NAMALWA (cell line): ENCODE data around the gene FCRL3.

Experiments used
- DNase-seq: peaks from one replicate; pipeline ENCODE4 v3.0.0-alpha.2; 2015; ENCODE audit warnings: low spot score

FCRL3 gene, protein sequence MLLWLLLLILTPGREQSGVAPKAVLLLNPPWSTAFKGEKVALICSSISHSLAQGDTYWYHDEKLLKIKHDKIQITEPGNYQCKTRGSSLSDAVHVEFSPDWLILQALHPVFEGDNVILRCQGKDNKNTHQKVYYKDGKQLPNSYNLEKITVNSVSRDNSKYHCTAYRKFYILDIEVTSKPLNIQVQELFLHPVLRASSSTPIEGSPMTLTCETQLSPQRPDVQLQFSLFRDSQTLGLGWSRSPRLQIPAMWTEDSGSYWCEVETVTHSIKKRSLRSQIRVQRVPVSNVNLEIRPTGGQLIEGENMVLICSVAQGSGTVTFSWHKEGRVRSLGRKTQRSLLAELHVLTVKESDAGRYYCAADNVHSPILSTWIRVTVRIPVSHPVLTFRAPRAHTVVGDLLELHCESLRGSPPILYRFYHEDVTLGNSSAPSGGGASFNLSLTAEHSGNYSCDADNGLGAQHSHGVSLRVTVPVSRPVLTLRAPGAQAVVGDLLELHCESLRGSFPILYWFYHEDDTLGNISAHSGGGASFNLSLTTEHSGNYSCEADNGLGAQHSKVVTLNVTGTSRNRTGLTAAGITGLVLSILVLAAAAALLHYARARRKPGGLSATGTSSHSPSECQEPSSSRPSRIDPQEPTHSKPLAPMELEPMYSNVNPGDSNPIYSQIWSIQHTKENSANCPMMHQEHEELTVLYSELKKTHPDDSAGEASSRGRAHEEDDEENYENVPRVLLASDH

DNA sequence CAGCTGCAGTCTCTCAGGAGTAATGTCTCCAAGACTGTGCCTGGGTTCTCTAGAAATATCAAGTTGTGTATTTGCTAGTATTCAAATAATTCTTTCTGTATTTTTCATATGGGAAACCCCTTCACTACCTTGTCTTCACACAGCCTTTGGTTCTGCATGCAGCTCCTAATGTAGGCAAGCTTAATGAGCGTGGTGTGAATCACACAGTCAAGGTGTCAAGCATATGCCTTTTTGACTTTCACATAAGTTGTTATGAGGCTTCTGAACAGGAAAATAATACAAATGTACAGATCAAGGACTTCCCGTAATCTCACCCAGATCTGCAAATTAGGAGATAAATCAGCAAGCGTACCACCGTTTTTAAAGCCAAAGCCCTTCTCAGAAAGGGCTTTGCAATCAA is at the start of gene FCRL3:
Gene FCRL3, minus strand, starts transcription at position 38 of the 400 bp plus-strand sequence. CDS start 280 bp downstream, outside the sequence.
- DNase-seq: peak; percentile 49

DNA sequence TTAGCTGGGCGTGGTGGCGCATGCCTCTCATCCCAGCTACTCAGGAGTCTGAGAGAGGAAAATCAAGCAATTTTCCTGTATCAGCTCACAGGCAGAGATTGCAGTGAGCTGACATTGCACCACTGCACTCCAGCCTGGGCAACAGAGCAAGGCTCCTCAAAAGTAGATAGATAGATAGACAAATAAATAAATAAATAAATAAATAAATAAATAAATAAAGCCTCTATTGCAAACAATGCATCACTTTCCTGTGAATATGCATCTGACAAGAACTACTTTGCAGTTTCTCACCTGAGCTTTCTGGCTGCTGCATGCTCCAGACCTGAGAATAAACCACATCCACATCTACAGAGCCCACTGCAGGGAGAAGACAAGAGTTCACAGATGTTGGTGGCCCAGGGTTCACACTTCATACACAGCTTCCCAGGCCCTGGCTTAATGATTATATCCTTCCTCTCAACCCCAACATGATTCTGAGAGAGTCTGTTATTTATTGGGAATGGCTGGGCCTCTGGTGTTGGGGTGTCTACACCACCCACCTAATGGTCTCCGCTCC is 47.8 kb upstream of the FCRL3 start:
- no peak for DNase-seq

DNA sequence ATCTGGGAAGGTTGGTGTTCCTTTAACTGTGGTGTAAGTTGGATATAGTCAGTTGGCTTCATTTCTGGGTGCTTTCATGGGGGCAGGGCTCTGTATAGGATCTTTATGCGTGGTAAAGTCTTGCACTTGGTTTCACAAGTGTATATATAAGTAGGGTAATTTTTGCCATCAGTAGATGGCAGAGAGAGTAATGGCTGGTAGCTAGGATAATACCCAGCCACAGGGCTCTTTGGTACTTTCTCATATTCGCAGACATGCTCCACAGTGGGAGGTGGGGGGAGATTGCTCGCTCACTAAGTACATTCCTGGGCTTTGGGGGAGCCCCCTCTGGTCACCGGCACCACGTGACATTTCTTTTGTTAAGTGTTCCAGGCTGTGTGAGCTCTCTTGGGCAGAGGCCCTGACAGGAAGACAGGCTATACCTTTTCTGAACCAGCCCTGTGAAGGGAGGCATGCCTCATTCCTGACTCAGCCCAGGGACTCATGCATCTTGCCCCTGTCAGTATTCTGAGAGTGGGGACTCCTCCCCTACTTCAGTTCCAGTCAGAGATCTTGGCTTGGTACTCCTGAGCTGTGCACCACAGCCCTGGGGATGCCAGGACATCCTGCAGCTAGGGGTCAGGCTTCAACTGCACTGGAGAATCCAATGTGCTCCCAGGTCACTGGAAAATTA is 38.8 kb upstream of the FCRL3 start:
- DNase-seq: no peak

DNA sequence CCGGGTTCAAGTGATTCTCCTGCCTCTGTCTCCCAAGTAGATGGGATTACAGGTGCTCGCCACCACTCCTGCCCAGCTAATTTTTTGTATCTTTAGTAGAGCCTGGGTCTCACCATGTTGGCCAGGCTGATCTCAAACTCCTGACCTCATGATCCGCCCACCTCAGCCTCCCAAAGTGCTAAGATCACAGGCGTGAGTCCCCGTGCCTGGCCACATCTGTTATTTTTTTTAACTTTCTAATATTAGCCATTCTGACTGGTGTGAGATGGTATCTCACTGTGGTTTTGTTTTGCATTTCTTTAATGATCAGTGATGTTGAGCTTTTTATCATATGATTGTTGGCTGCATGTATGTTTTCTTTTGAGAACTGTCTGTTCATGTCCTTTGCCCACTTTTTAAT is 35.4 kb upstream of the FCRL3 start:
- DNase-seq: peak; percentile 29

DNA sequence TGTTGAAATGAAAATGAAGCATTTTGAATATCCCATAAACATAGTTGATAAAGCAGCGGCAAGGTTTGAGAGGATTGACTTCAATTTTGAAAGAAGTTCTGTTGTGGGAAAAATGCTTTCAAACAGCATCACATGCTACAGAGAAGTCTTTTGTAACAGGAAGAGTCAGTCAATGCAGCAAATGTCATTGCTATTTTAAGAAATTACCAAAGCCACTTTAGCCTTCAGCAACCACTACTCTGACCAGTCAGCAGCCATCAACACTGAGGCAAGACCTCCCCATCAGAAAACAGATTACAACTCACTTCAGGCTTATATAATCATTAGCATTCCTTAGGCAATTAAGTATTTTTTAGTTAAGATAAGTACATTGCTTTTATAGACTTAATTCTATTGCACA is 33.8 kb upstream of the FCRL3 start:
- DNase-seq: peak; percentile 55

DNA sequence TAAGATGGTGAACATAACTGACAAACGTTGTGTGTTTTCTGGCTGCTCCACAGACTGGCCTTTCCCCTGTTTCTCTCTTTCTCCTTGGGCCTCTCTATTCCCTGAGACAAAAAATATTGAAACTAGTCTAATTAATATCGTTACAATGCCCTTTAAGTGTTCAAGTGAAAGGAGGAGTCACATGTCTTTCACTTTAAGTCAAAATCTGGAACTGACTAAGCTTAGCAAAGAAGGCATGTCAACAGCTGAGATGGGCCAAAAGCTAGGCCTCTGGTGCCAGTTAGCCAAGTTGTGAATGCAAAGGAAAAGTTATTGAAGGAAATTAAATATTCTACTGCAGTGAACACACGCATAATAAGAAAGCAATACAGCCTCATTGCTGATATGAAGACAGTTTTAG is 32.2 kb upstream of the FCRL3 start:
- no peak for DNase-seq

DNA sequence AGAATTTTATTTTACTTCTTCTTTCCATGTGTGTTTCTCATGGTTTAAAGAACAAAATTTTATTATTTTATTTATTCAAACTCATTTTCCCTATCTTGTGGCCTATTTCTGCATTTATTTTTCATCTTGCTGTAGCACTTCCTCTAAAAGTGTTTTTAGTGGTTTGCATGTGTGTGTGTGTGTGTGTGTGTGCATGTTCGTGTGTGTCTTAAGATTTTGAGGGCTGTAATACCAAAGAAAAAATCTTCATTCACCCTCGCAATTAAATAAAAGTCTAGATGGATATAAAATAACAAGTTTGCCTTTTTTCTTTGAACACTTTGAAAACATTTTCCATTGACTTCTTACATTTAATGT is 24.6 kb upstream of the FCRL3 start:
- peak; percentile 77 for DNase-seq

DNA sequence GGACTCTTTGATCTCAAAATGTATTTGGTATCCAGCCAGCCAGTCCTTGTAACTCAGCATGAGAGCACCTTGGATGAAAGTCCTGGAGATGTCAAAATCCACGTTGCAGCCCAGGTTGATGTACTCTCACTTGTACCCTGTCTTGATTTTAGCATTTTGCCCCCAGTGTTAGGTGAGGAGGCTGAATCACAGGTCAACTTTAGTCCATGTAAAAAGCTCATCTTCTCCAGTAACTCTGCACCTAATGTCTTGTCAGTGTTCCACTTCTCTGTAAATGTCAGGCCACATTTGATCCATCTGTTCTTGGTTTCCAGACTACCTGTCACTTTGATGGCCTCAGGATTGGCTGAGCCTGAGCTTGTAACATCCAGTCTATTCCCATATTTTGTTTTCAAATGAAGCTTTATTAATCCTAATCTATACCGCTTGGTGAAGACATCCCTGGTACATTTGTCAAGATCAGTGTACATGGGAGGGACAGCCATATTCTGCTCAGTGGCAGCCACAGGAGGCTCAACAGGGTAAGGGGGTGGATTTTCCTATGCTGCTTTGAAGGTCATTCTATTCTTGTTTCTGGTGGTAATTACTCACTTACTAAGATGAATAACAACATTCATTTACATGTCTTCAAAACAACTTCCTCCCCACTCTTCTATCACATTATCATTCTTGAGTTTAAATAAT is 24.1 kb upstream of the FCRL3 start:
- DNase-seq: peak; percentile 25

DNA sequence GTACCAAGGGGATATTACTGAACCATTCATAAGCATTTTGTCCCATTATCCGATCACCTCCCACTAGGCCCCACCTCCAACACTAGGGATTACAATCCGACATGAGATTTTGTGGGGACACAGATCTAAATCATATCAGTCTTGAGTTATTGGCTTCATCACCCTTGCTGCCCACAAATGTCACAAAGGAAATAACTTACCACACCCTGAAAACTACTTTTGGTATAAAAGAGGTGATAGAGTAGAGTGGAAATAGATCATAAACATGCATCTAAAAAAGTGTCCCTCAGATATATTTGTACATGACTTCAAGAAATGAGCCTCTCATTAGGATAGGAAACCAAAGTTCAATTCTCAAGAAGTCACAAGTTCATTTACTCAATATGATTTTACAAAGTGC is 22.6 kb upstream of the FCRL3 start:
- no peak for DNase-seq

DNA sequence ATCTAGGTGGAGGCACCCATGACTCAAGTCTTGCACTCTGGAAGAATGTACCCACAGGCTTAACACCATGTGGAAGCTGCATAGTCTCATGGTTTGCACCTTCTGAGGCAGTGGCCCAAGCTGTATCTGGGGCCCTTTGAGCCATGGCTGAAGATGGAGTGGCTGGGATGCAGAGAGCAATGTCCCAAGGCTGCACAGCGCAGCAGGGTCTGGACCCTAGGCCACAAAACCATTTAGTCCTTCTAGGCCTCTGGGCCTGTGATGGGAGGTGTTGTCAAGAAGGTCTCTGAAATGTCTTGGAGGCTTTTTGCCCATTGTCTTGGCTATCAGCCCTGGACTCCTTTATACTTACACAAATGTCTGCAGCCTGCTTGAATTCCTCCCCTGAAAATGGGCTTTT is 21.4 kb upstream of the FCRL3 start:
- no peak for DNase-seq

DNA sequence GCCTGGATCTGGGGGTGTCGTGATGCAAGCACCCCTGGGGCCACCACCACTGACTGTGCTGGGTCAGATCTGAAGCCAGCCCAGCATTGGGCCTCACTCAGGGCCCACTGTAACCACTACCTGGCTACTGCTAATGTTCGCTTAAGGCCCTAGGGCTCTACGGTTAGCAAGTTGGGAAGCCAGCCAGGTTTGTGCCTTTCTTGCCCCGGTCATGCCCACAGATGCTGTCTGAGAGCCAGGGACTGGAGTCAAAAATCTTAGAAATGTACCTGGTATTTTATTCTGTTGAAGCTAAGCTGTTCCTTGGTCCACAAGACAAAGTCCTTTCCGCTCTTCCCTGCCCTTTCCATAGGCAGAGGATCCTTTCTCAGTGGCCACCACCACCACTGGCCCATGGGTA is 15.2 kb upstream of the FCRL3 start:
- no peak for DNase-seq

DNA sequence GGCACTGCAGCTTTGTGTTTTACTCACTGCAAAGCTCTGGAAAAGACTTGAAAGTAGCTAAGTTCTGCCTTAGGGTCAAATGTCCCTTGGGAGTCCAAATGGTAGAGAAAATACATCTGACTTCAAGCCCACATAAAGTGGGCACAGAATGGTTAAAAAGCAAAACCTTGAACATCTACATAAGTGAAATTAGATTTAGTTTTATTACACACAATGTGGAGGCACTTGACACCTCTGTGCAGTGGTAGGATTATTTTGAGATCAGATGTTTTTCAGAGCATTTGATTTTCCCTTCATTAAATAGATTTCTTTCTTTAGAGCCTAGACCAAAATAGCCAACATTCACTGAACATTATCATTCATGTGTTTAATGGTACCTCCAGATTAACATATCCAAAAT is 11.2 kb upstream of the FCRL3 start:
- no peak for DNase-seq

DNA sequence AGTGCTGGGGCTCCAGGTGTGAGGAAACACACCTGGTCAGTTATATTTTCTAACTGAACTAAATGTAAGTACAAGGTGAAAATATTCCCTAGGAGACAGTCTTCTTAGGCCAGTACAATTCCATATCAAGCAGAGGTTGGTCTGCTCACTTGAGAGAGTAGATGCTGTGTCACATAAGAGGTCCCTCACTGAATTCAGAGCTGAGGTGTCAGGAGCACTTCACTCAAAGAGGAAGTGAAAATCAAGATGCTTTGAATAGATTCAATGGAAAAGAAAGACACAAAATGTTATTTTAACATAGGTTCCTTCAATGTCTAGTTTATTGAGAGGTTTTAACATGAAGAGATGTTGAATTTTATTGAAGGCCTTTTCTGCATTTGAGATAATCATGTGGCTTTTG is 4.3 kb upstream of the FCRL3 start:
- peak; percentile 70 for DNase-seq

DNA sequence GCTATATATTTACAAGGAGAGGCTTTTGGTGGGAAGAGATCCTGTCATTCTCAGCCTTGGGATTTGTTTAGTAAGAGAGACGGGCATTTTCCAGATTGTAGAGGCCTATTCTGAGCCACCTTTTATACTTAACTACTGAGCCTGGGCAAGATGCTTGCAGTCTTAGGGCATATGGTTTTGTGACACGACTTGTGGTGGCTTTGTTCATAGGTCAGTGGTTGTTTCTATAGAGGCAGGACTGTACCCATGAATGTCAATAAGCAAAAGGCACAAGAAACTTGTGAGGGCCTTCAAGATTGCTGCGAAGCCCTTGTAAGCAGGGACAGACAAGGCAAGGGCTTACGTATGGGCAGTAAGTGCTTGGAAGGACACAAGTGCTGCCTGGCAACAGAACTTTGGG is 3.4 kb upstream of the FCRL3 start:
- DNase-seq: no peak

DNA sequence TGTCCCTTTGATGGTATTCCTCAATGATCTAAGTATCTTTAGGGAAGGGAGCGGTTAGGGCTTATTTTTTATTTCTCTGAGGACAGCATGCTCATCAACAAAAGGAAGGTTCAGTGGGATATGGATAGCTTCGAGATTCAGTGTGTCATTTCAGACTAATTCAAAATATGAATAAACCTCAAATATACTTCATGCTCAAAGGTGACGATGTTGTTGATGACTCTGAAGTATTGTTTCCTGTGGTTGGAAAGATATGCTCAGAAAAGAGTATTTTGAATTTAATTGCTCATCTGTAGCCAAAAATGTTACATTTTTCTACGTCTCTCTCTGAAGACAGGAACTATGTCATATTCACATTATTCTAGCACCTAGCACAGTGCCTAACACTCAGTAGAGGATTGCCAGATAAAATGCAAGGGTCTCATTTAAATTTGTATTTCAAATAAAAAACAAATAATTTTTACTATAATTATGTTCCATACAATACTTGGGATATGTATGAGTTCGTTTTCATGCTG is 1.8 kb upstream of the FCRL3 start:
- DNase-seq: no peak

DNA sequence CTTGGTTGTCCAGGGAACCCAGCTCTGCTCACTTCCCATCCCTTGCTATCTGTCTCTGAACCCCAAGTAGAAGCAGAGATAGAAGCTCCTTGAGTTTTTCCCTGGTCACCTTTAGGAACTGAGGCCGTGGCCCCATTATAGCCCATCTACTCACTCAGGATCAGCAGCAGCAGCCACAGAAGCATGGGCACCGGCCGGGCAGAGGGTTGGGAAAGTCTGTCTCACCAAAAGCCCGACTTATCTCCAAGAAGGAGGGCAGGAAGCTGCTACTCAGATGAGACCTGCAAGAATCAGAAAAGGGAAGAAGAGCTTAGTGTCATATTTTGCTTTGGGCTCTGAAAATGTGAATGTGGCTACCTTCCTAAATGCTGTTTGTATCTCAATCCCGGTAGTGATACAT is 264 bp downstream of the FCRL3 start:
- DNase-seq: no peak

DNA sequence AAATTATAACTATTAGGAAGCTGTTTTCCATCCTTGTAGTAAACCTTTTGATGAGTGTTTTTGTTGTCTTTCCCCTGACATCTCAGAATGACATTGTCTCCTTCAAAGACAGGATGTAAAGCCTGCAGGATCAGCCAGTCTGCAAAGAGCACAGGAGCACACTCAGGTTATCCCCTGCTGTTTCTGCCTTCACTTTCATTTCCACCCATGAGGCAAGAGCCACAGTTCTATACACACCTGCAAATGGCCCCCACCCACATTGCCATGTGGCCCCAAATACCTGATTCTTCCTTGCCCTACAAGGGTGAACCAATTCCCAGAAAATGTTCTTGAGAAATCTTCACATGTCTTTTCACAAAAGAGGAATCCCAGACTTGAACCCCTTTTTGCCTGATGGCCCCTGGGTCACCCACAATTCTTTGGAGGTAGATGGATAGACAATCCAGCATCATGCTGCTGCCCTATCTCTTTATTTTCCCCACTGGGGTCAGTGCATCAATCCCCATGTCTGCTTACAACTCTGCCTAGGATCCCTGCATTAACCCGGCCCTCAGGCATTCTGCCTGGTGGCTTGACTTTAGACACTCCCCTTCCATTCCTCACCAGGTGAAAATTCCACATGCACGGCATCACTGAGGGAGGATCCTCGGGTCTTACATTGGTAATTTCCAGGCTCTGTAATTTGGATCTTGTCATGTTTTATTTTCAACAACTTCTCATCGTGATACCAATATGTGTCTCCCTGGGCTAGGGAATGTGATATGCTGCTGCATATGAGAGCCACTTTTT is 2.6 kb downstream of the FCRL3 start:
- DNase-seq: no peak

DNA sequence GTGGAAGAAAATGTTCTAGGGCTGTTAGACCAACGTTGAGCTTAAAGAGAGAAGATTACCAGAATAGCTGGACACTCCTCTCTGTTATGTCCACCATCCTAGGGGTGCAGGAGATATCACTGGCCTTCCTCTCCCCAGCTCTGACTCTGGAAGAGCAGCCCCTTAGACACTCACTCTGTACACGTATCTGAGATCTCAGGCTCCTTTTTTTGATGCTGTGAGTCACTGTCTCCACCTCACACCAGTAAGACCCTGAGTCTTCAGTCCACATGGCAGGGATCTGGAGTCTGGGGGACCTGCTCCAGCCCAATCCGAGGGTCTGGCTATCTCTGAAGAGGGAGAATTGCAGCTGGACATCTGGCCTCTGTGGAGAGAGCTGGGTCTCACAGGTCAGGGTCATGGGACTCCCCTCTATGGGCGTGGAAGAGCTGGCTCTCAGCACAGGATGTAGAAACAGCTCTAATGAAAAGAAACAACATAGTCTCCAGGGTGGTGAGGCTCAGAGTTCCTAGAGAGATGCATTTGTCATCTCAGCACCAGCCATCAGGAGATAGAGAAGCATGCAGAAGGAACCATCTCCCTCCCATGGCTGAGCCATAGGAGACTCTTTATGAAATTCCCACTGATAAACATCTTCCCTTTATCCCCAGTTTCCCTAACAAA is 3.5 kb downstream of the FCRL3 start:
- DNase-seq: no peak

DNA sequence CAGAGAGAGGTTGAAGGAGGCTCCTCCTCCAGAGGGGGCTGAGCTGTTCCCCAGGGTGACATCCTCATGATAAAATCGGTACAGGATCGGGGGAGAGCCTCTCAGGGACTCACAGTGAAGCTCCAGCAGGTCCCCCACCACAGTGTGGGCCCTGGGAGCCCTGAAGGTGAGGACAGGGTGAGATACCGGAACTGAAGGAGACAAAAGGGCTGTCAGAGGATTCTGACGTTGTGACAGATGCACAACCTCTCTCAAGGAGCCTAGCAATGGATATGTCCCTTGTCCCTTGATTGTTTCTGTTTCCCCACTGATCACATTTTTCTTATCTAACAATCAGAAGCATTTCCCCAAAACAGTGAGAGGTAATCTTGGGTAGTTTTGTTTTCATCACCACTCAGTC is 5.2 kb downstream of the FCRL3 start:
- no peak for DNase-seq

DNA sequence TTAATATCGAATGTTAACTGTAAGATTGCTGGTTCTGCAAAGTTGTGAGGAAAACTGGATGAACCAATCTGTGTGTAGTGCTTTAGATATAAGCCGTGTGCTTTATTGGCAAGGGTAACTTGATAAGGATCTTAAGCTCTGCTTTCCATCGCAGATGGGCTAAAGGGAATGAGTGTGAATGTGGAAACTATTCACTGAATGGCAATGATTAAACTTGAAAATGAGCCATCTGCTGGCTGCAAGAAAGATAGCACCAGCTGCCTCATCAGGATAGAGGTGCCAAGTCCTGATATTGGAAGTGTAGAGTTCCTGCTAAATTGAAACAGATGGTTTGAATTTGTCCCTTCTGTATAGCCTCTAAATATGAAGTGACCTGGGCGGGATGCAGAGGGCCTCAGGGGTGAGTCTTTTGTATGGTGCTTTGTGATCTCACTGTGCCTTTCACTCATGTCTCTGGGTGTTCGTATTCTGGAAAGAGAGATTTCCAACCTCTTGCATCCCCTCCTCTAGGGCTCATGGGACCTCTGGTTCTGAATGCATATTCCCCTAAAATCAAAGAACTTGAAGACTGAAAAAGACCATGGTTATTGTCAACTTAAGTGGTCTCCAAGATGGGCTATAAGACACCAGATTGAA is 9.2 kb downstream of the FCRL3 start:
- peak; percentile 61 for DNase-seq
